Measurements from ENCODE around the gene ATP2B1. TPM values are rescaled to one million over a fixed set of nuclear protein-coding genes. Genes with fewer than 3 reads are reported as not detected.

The ATP2B1 gene
- total and polyA plus RNA-seq, 2 donors: 16.2 to 35.8 TPM

GRCh38 chr12:89648211-89648930 is 60.3 kb downstream of the ATP2B1 start:
- H3K4me3 ChIP-seq (ENCODE audit: low read length in 2 of 2): no peak overlapping the region
- peaks cover 11 to 25% of the 10 kb centered on the region in 2 donors for H3K36me3 ChIP-seq (ENCODE audit: control insufficient read depth in 2 of 2, insufficient read depth in 2 of 2, low read length in 1 of 2)
- DNase-seq (ENCODE audit: low read depth in 6 of 9, low spot score in 9 of 9): no peak
- no peaks in the 10 kb centered on the region for H3K27me3 ChIP-seq (ENCODE audit: control insufficient read depth in 2 of 2, insufficient read depth in 1 of 2, low read length in 1 of 2)
- 98% methylated on average over 4 of the region's 4 CpGs for WGBS
- no peaks in the 10 kb centered on the region for H3K9me3 ChIP-seq (ENCODE audit: control insufficient read depth in 2 of 2, insufficient read depth in 1 of 2, low read length in 1 of 2)
- no peaks in the 10 kb centered on the region for H3K4me1 ChIP-seq (ENCODE audit: control insufficient read depth in 2 of 2, insufficient read depth in 2 of 2, low read length in 2 of 2)
- H3K27ac ChIP-seq (ENCODE audit: low read depth in 1 of 2, low read length in 1 of 2): no peak overlapping the region

- DNase-seq (ENCODE audit: low read depth in 6 of 9, low spot score in 9 of 9): no peak
- no peaks in the 10 kb centered on the region for H3K27me3 ChIP-seq (ENCODE audit: control insufficient read depth in 2 of 2, insufficient read depth in 1 of 2, low read length in 1 of 2)
- H3K9me3 ChIP-seq (ENCODE audit: control insufficient read depth in 2 of 2, insufficient read depth in 1 of 2, low read length in 1 of 2): no peaks in the 10 kb centered on the region
- H3K4me1 ChIP-seq (ENCODE audit: control insufficient read depth in 2 of 2, insufficient read depth in 2 of 2, low read length in 2 of 2): no peaks in the 10 kb centered on the region
- WGBS: 98% methylated on average over 1 of the region's 1 CpG
- H3K4me3 ChIP-seq (ENCODE audit: low read length in 2 of 2): no peak overlapping the region
- no peak overlapping the region for H3K27ac ChIP-seq (ENCODE audit: low read depth in 1 of 2, low read length in 1 of 2)
- peaks cover 11 to 30% of the 10 kb centered on the region in 2 donors for H3K36me3 ChIP-seq (ENCODE audit: control insufficient read depth in 2 of 2, insufficient read depth in 2 of 2, low read length in 1 of 2)
Observed at GRCh38 chr12:89645434-89645833, 63.2 kb downstream of the ATP2B1 start.

- Histone ChIP-seq H3K36me3 (ENCODE audit: control insufficient read depth in 2 of 2, insufficient read depth in 2 of 2, low read length in 1 of 2) (peaks cover 3 to 16% of the 10 kb centered on the region in 2 donors), H3K4me1 (ENCODE audit: control insufficient read depth in 2 of 2, insufficient read depth in 2 of 2, low read length in 2 of 2) (no peaks in the 10 kb centered on the region), H3K27me3 (ENCODE audit: control insufficient read depth in 2 of 2, insufficient read depth in 1 of 2, low read length in 1 of 2) (no peaks in the 10 kb centered on the region), H3K9me3 (ENCODE audit: control insufficient read depth in 2 of 2, insufficient read depth in 1 of 2, low read length in 1 of 2) (no peaks in the 10 kb centered on the region), H3K27ac (ENCODE audit: low read depth in 1 of 2, low read length in 1 of 2) (no peak overlapping the region), H3K4me3 (ENCODE audit: low read length in 2 of 2) (no peak overlapping the region)
- DNase-seq (ENCODE audit: low read depth in 6 of 9, low spot score in 9 of 9): no peak
- 83% methylated on average over 5 of the region's 5 CpGs for WGBS
Observed at GRCh38 chr12:89642959-89643358, 65.7 kb downstream of the ATP2B1 start.

- no peaks in the 10 kb centered on the region for H3K4me1 ChIP-seq (ENCODE audit: control insufficient read depth in 2 of 2, insufficient read depth in 2 of 2, low read length in 2 of 2)
- DNase-seq (ENCODE audit: low read depth in 6 of 9, low spot score in 9 of 9): no peak
- no peaks in the 10 kb centered on the region for H3K9me3 ChIP-seq (ENCODE audit: control insufficient read depth in 2 of 2, insufficient read depth in 1 of 2, low read length in 1 of 2)
- H3K27me3 ChIP-seq (ENCODE audit: control insufficient read depth in 2 of 2, insufficient read depth in 1 of 2, low read length in 1 of 2): no peaks in the 10 kb centered on the region
- 100% methylated on average over 1 of the region's 1 CpG for WGBS
- no peak overlapping the region for H3K27ac ChIP-seq (ENCODE audit: low read depth in 1 of 2, low read length in 1 of 2)
- no peak overlapping the region for H3K4me3 ChIP-seq (ENCODE audit: low read length in 2 of 2)
- H3K36me3 ChIP-seq (ENCODE audit: control insufficient read depth in 2 of 2, insufficient read depth in 2 of 2, low read length in 1 of 2): peaks cover 3 to 30% of the 10 kb centered on the region in 2 donors
Observed at GRCh38 chr12:89636776-89637160, 71.9 kb downstream of the ATP2B1 start.

GRCh38 chr12:89636052-89636775 is 72.4 kb downstream of the ATP2B1 start:
- H3K27me3 ChIP-seq (ENCODE audit: control insufficient read depth in 2 of 2, insufficient read depth in 1 of 2, low read length in 1 of 2): no peaks in the 10 kb centered on the region
- WGBS: 99% methylated on average over 5 of the region's 5 CpGs
- no peak for DNase-seq (ENCODE audit: low read depth in 6 of 9, low spot score in 9 of 9)
- H3K4me3 ChIP-seq (ENCODE audit: low read length in 2 of 2): no peak overlapping the region
- no peaks in the 10 kb centered on the region for H3K9me3 ChIP-seq (ENCODE audit: control insufficient read depth in 2 of 2, insufficient read depth in 1 of 2, low read length in 1 of 2)
- no peak overlapping the region for H3K27ac ChIP-seq (ENCODE audit: low read depth in 1 of 2, low read length in 1 of 2)
- H3K4me1 ChIP-seq (ENCODE audit: control insufficient read depth in 2 of 2, insufficient read depth in 2 of 2, low read length in 2 of 2): no peaks in the 10 kb centered on the region
- H3K36me3 ChIP-seq (ENCODE audit: control insufficient read depth in 2 of 2, insufficient read depth in 2 of 2, low read length in 1 of 2): peaks cover 3 to 27% of the 10 kb centered on the region in 2 donors

- no peak overlapping the region for H3K27ac ChIP-seq (ENCODE audit: low read depth in 1 of 2, low read length in 1 of 2)
- H3K27me3 ChIP-seq (ENCODE audit: control insufficient read depth in 2 of 2, insufficient read depth in 1 of 2, low read length in 1 of 2): no peaks in the 10 kb centered on the region
- peaks cover 0 to 32% of the 10 kb centered on the region in 2 donors for H3K36me3 ChIP-seq (ENCODE audit: control insufficient read depth in 2 of 2, insufficient read depth in 2 of 2, low read length in 1 of 2)
- WGBS: over 99% methylated on average over 3 of the region's 3 CpGs
- no peaks in the 10 kb centered on the region for H3K9me3 ChIP-seq (ENCODE audit: control insufficient read depth in 2 of 2, insufficient read depth in 1 of 2, low read length in 1 of 2)
- H3K4me3 ChIP-seq (ENCODE audit: low read length in 2 of 2): no peak overlapping the region
- DNase-seq (ENCODE audit: low read depth in 6 of 9, low spot score in 9 of 9): no peak
- H3K4me1 ChIP-seq (ENCODE audit: control insufficient read depth in 2 of 2, insufficient read depth in 2 of 2, low read length in 2 of 2): no peaks in the 10 kb centered on the region
Observed at GRCh38 chr12:89634508-89634907, 74.1 kb downstream of the ATP2B1 start.

GRCh38 chr12:89632778-89633177 is 75.9 kb downstream of the ATP2B1 start:
- H3K9me3 ChIP-seq (ENCODE audit: control insufficient read depth in 2 of 2, insufficient read depth in 1 of 2, low read length in 1 of 2): no peaks in the 10 kb centered on the region
- no peaks in the 10 kb centered on the region for H3K27me3 ChIP-seq (ENCODE audit: control insufficient read depth in 2 of 2, insufficient read depth in 1 of 2, low read length in 1 of 2)
- DNase-seq (ENCODE audit: low read depth in 6 of 9, low spot score in 9 of 9): no peak
- 96% methylated on average over 1 of the region's 1 CpG for WGBS
- no peak overlapping the region for H3K4me3 ChIP-seq (ENCODE audit: low read length in 2 of 2)
- no peaks in the 10 kb centered on the region for H3K4me1 ChIP-seq (ENCODE audit: control insufficient read depth in 2 of 2, insufficient read depth in 2 of 2, low read length in 2 of 2)
- peaks cover 8 to 40% of the 10 kb centered on the region in 2 donors for H3K36me3 ChIP-seq (ENCODE audit: control insufficient read depth in 2 of 2, insufficient read depth in 2 of 2, low read length in 1 of 2)
- H3K27ac ChIP-seq (ENCODE audit: low read depth in 1 of 2, low read length in 1 of 2): no peak overlapping the region

GRCh38 chr12:89622115-89622514 is 86.5 kb downstream of the ATP2B1 start:
- no peaks in the 10 kb centered on the region for H3K9me3 ChIP-seq (ENCODE audit: control insufficient read depth in 2 of 2, insufficient read depth in 1 of 2, low read length in 1 of 2)
- peaks cover 8 to 22% of the 10 kb centered on the region in 2 donors for H3K36me3 ChIP-seq (ENCODE audit: control insufficient read depth in 2 of 2, insufficient read depth in 2 of 2, low read length in 1 of 2)
- H3K4me1 ChIP-seq (ENCODE audit: control insufficient read depth in 2 of 2, insufficient read depth in 2 of 2, low read length in 2 of 2): no peaks in the 10 kb centered on the region
- H3K27ac ChIP-seq (ENCODE audit: low read depth in 1 of 2, low read length in 1 of 2): no peak overlapping the region
- H3K27me3 ChIP-seq (ENCODE audit: control insufficient read depth in 2 of 2, insufficient read depth in 1 of 2, low read length in 1 of 2): no peaks in the 10 kb centered on the region
- no peak overlapping the region for H3K4me3 ChIP-seq (ENCODE audit: low read length in 2 of 2)
- DNase-seq (ENCODE audit: low read depth in 6 of 9, low spot score in 9 of 9): no peak

- no peak overlapping the region for H3K4me3 ChIP-seq (ENCODE audit: low read length in 2 of 2)
- DNase-seq (ENCODE audit: low read depth in 6 of 9, low spot score in 9 of 9): no peak
- H3K27me3 ChIP-seq (ENCODE audit: control insufficient read depth in 2 of 2, insufficient read depth in 1 of 2, low read length in 1 of 2): no peaks in the 10 kb centered on the region
- 78% methylated on average over 1 of the region's 1 CpG for WGBS
- peaks cover 8 to 19% of the 10 kb centered on the region in 2 donors for H3K36me3 ChIP-seq (ENCODE audit: control insufficient read depth in 2 of 2, insufficient read depth in 2 of 2, low read length in 1 of 2)
- no peak overlapping the region for H3K27ac ChIP-seq (ENCODE audit: low read depth in 1 of 2, low read length in 1 of 2)
- no peaks in the 10 kb centered on the region for H3K9me3 ChIP-seq (ENCODE audit: control insufficient read depth in 2 of 2, insufficient read depth in 1 of 2, low read length in 1 of 2)
- H3K4me1 ChIP-seq (ENCODE audit: control insufficient read depth in 2 of 2, insufficient read depth in 2 of 2, low read length in 2 of 2): no peaks in the 10 kb centered on the region
Observed at GRCh38 chr12:89621521-89621920, 87.1 kb downstream of the ATP2B1 start.
